ENCODE measurements around the gene HCFC1R1. TPM values are rescaled to one million over a fixed set of nuclear protein-coding genes. Genes with fewer than 3 reads are reported as not detected.

The HCFC1R1 gene
- total RNA-seq, 1 experiment from 2014 or later = 60.0 TPM

- peak within 1 kb of the TSS; percentile 52; the same call in 1 of the 2 replicates for H3K27ac ChIP-seq (ENCODE audit: low read depth, low read length)
- intact Hi-C loops (cut with micrococcal nuclease) = no loop called here
- no peaks in the 10 kb centered on the region for H4K20me1 ChIP-seq (ENCODE audit: insufficient read depth)
- H2AFZ ChIP-seq (ENCODE audit: low read depth, low read length, poor library complexity, severe bottlenecking) = peak within 1 kb of the TSS; percentile 9
- no peaks in the 10 kb centered on the region for H3K9me3 ChIP-seq (ENCODE audit: control insufficient read depth in 1 of 2, insufficient read depth in 1 of 2, low read depth in 1 of 2, low read length in 2 of 2)
- no peaks in the 10 kb centered on the region for H3K36me3 ChIP-seq (ENCODE audit: control insufficient read depth in 1 of 2, insufficient read depth in 2 of 2, low read length in 2 of 2)
- peak within 1 kb of the TSS; percentile 99 for H3K4me2 ChIP-seq (ENCODE audit: low read length)
- ChIA-PET CTCF (interaction anchor here (2.0 kb wide), 1 partner anchor 15 kb away, joined by 10 read pairs; no protein-coding TSS in a partner anchor), RAD21 (ENCODE audit: low non-redundant PET in 1 of 2, low total read pairs in 2 of 2, uncharacterized antibody in 2 of 2, unreplicated experiment in 2 of 2) (no interaction called here), POLR2A (interaction anchor here (1.0 kb wide), 1 partner anchor 25 kb away, joined by 3 read pairs; no protein-coding TSS in a partner anchor)
- H3K27me3 ChIP-seq (ENCODE audit: insufficient read depth, low read length) = no peaks in the 10 kb centered on the region
- peaks cover 10 to 56% of the 10 kb centered on the region in 2 experiments for H3K4me1 ChIP-seq (ENCODE audit: control insufficient read depth in 1 of 2, insufficient read depth in 2 of 2, low read length in 2 of 2)
- H3K4me3 ChIP-seq (replicated peaks in 1 of 2; ENCODE audit: low read depth in 1 of 2, low read length in 2 of 2) = peak within 1 kb of the TSS; percentile 56 to 79
- peak; percentile 65 for ATAC-seq
- peak within 1 kb of the TSS; percentile 81 for H3K9ac ChIP-seq (ENCODE audit: low read length)
- no TSS peak for BruUV-seq (replicated peaks)
- no peaks in the 10 kb centered on the region for H3K9me2 ChIP-seq (ENCODE audit: insufficient read depth)
- no peaks in the 10 kb centered on the region for H3K79me2 ChIP-seq (ENCODE audit: insufficient read depth, low read length)
- TF ChIP-seq CEBPB (IDR thresholded peaks at IDR 0.05; ENCODE audit: low read depth) (no peak), MAX (IDR thresholded peaks at IDR 0.05) (peak; percentile 68; the same call in 1 of the 2 replicates), CBX3 (IDR thresholded peaks at IDR 0.05; ENCODE audit: low read depth) (no peak), ZFX (IDR thresholded peaks at IDR 0.05) (peak; percentile 54; the same call in 1 of the 2 replicates), ZNF274 (IDR thresholded peaks at IDR 0.05; ENCODE audit: low read depth, low read length) (no peak), POLR2AphosphoS5 (IDR thresholded peaks at IDR 0.05; ENCODE audit: low read depth, low read length) (peak; percentile 51; the same call in 1 of the 2 replicates), TCF7L2 (IDR thresholded peaks at IDR 0.05; ENCODE audit: borderline replicate concordance, extremely low read depth, insufficient read depth, insufficient read length) (no peak), EGR1 (IDR thresholded peaks at IDR 0.05; ENCODE audit: low read depth) (no peak), ELF1 (IDR thresholded peaks at IDR 0.05; ENCODE audit: borderline replicate concordance, low read depth) (no peak), JUND (IDR thresholded peaks at IDR 0.05) (no peak), SIN3A (IDR thresholded peaks at IDR 0.05; ENCODE audit: low read depth) (no peak), CTCF (IDR thresholded peaks at IDR 0.05 in 2 of 3, conservative IDR thresholded peaks at IDR 0.05 in 1 of 3; ENCODE audit: borderline replicate concordance in 1 of 3, insufficient read depth in 1 of 3, low read depth in 2 of 3, low read length in 2 of 3) (no peak), YY1 (IDR thresholded peaks at IDR 0.05; ENCODE audit: extremely low read depth, insufficient replicate concordance, low read depth, low read length) (no peak), FOSL1 (IDR thresholded peaks at IDR 0.05; ENCODE audit: low read depth) (no peak)
- TF ChIP-seq, protein P1, sequence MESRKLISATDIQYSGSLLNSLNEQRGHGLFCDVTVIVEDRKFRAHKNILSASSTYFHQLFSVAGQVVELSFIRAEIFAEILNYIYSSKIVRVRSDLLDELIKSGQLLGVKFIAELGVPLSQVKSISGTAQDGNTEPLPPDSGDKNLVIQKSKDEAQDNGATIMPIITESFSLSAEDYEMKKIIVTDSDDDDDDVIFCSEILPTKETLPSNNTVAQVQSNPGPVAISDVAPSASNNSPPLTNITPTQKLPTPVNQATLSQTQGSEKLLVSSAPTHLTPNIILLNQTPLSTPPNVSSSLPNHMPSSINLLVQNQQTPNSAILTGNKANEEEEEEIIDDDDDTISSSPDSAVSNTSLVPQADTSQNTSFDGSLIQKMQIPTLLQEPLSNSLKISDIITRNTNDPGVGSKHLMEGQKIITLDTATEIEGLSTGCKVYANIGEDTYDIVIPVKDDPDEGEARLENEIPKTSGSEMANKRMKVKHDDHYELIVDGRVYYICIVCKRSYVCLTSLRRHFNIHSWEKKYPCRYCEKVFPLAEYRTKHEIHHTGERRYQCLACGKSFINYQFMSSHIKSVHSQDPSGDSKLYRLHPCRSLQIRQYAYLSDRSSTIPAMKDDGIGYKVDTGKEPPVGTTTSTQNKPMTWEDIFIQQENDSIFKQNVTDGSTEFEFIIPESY (IDR thresholded peaks at IDR 0.05; ENCODE audit: extremely low read depth, insufficient replicate concordance, low read length) = no peak
- DNase-seq (ENCODE audit: low read depth, low spot score) = no peak
Observed at GRCh38 chr16:3045758-3046640, 22.3 kb upstream of the HCFC1R1 start, which contains the start of gene MMP25. MMP25 (plus strand) TSS chr16:3046561; CDS start chr16:3046918, 357 bp downstream.

Data from HCT116 (cell line).